GM21619 (cell line): ENCODE results near the gene CDY1B.
"Not testable (repeated sequence)": the region's sequence is repeated elsewhere in the genome, so short reads cannot be mapped to it uniquely, and the experiment has no call there.

Source experiments
- ATAC-seq: cut with Tn5 transposase; IDR thresholded peaks from one replicate; pipeline ENCODE4 v1.9.1; 2021; ENCODE audit not compliant: unreplicated experiment

CDY1B gene

GRCh38 chrY:24047919-24048318, at the start of gene CDY1B:
Gene CDY1B, minus strand, starts transcription at chrY:24048019. Its CDS starts 331 bp downstream, at chrY:24047688.
- not testable (repeated sequence) for ATAC-seq

- not testable (repeated sequence) for ATAC-seq
Observed at GRCh38 chrY:24049525-24049924, 1.7 kb upstream of the CDY1B start.

GRCh38 chrY:24043209-24043608, 4.6 kb downstream of the CDY1B start:
- not testable (repeated sequence) for ATAC-seq

GRCh38 chrY:24039008-24039718, 8.7 kb downstream of the CDY1B start:
- ATAC-seq = not testable (repeated sequence)

GRCh38 chrY:24026212-24027103, 21.4 kb downstream of the CDY1B start:
- not testable (repeated sequence) for ATAC-seq
